GM19351 (cell line): ENCODE results near the gene PAPSS2.
"Not testable (repeated sequence)": the region's sequence is repeated elsewhere in the genome, so short reads cannot be mapped to it uniquely, and the experiment has no call there.

Experiments
- ATAC-seq: cut with Tn5 transposase; IDR thresholded peaks from one replicate; pipeline ENCODE4 v1.9.1; 2021; ENCODE audit warnings: mild to moderate bottlenecking, moderate library complexity; ENCODE audit not compliant: unreplicated experiment

The PAPSS2 gene

DNA sequence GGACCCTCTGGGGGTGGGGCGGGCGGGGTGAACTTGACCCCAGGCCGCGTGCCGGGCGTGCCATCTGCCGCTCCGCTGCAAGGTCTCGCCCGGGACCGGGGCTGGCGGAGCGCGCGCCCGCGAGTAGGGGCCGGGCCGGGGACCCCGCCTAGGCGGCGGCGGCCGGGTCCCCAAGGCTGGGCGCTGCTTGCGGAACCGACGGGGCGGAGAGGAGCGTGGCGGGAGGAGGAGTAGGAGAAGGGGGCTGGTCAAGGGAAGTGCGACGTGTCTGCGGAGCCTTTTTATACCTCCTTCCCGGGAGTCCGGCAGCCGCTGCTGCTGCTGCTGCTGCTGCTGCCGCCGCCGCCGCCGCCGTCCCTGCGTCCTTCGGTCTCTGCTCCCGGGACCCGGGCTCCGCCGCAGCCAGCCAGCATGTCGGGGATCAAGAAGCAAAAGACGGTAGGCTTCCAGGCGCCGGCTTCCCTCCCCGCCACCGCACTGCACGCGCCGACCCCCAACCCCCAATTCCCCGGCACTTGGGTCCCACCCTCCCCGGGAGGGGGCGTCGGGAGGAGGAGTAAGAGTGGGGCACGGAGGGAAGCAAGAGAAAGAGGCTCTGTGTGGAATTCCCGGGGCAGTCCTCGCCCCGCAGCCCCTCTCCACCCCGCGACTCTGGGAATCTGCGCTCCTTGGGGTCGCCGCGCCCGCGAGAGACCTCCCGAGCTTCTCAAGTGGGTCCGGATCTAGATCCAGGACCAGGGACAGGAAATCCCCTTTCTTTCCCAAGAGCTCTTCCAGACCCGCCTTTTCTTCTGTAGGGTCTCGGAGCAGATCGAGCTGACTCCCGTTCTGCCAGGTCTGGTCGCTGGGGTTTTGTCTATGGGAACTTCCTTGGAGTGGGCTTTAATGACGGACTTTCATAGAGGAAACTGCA is at the start of gene PAPSS2:
Gene PAPSS2, plus strand, starts transcription at position 308 of the 913 bp plus-strand sequence. Its CDS starts 104 bp downstream, at position 412.
- ATAC-seq: no peak

DNA sequence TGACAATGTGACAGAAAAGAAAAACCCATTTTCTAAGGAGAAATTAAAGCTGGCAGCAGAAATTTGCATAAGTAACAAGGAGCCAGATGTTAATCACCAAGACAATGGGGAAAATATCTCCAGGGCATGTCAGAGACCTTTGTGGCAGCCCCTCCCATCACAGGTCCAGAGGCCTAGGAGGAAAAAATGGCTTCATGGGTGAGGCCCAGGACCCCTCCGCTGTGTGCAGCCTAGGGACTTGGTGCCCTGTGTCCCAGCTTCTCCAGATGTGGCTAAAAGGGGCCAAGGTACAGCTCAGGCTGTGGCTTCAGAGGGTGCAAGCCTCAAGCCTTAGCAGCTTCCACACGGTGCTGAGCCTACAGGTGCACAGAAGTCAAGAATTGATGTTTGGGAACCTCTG is 48.3 kb upstream of the PAPSS2 start:
- not testable (repeated sequence) for ATAC-seq

DNA sequence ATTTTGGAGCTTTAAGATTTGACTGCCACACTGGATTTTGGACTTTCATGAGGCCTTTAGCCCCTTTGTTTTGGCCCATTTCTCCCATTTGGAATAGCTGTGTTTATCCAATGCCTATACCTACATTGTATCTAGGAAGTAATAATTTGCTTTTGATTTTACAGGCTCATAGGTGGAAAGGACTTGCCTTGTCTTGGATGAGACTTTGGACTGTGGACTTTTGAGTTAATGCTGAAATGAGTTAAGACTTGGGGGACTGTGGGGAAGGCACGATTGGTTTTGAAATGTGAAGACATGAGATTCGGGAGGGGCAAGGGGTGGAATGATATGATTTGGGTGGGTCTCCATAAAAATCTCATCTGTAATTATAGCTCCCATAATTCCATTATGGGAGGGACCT is 47.6 kb upstream of the PAPSS2 start:
- no peak for ATAC-seq

DNA sequence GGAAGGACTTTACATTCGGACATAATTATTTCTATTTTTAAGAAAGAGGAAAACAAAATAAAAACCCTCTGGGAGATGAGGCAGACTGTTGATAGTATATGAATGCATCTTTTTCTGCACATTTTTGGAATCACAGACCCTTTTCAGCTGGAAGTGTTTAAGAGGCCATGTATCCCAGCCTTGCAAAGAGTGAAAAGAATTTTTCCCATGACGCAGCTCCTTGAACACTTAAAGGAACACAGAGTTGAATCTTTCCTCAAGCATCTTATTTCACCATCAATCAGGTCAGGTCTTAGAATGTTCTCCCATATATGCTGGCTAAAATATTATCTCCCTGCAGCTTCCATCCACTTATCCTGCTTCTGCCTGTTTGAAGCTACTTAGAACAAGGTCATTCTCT is 45.9 kb upstream of the PAPSS2 start:
- ATAC-seq: no peak

DNA sequence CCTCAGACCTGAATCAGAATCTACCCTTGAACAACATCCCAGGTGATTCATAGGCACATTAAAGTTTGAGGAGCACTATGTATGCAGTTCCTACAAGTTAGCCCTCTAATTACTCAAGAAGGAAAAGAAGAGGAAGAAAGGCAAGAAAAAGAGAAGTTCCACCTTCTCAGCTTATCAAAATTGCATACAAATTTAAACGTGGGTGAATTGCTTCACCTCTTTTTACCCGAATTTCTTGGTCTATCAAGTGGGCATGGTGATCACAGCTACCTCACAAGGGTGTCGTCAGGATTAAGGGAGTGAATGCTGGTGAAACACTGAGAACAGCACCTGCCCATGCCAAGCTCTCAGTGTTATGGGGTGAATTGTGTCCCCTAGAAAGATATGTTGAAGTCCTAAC is 43.8 kb upstream of the PAPSS2 start:
- ATAC-seq: no peak

DNA sequence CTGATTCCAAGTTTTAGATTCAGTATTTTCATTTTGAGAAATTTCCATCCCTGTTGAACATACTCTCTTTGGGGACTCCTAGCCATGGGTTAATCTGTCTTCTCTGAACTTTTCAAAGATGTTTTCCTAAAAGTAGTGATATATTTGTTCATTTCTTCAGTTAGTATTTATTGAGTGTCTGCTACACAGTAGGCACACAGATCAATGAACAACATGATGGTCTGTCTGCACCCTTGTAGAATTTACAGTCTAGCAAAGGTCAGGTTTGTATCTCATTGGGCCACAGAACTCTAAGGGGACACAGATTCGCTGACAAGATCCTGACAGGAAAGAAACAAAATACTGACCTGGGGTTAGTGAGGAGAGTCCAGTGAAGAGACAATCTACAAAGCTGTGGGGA is 42.2 kb upstream of the PAPSS2 start:
- ATAC-seq: no peak

DNA sequence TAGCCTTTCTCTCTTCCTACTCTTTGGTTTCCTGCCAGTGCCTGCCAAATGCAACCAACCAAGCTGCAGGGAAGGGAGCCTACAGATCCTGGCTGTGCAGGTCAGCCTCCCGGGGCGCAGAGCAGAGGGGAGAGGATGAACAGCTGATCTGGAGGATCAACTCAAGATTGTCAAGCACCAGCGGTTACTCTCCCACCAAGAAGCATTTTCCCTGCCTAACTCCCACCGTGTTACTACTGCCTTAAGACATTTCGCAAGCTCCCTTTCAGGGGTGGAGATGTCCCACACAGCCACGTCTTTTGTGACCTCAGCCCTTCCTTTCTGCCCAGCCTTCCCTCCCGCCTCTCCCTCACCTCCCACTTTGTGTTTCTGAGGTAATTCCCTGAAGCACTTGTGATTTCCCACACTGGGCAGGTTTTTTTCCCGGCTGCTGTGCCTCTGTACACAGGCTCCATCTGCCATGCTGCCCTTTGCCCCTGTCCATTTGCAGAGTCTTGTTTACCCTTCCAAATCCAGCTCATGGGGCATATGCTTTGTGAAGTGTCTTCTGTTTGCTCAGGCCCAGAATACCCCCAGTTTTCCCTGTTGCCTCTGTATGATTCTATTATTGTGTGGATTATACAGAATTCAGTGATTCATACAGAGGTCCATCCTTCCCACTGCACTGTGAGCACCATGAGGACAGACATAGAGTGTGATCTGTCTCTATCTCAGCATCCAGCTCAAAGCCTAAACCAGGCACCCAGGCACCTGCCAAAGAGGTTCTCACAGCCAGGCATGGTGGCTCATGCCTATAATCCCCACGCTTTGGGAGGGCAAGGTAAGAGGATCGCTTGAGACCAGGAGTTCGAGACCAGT is 40.9 kb upstream of the PAPSS2 start:
- ATAC-seq: no peak

DNA sequence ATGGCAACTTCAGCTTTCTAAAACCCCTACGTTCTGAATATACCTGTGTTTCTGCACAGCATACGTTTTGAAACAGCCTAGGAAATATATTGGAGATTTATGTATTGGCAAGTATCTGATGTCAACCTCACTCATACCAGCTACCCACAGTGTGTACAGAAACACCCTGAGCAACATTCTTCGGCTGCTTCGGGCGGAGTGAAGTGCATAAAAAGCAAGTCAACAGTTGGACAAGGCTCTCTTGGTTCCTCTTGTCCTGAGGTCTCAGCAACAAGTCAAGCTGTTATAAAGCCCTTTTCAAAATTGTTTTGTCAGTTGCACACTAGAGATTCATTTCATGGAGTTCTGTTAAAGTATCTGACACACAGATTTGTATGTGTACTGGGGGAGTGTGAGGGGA is 40.0 kb upstream of the PAPSS2 start:
- ATAC-seq: no peak

DNA sequence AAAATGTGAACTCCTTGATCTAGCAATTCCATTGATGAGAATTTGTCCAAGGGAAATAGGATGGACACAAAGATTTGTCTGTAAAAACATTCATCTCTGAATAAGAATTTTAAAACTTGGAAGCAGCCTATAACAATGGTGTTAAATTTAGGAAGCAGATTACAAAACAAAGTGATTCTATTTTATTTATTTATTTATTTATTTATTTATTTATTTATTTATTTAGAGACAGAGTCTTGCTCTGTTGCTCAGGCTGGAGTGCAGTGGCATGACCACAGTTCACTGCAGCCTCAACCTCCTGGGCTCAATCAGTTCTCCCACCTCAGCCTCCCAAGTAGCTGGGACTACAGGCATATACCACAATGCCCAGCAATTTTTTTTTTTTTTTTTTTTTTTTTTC is 38.2 kb upstream of the PAPSS2 start:
- not testable (repeated sequence) for ATAC-seq

DNA sequence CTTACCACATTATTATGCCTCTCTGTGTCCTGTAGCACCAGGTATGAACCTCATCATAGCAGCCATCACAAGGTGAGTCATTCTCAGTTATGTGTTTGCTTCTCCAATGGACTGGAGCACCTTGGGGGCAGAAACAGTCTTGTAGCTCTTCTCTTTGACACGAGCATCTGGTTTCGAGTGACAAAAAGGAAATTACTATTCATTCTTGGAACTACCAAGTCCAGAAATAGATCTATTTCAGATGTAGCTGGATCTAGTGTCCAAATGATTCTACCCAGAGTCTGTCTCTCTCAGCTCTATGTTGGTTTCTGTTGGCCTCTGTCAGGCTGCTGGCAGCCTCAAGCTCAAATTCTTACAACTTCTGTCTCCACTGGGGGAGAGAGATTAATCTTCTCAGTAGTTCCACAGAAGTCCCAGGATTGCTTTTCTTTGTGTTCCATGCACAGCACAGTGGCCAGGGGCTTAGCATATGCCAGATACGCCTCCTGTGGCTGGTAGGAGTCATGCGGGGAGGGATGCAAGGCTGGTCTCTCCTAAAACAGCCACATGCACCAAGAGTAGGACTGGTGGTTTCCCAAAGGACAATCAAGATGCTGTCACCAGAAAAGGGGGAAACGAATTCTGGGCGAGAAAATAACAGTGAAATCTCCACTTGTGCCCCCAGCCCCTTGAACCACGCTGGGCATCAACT is 37.2 kb upstream of the PAPSS2 start:
- peak; percentile 72 for ATAC-seq

DNA sequence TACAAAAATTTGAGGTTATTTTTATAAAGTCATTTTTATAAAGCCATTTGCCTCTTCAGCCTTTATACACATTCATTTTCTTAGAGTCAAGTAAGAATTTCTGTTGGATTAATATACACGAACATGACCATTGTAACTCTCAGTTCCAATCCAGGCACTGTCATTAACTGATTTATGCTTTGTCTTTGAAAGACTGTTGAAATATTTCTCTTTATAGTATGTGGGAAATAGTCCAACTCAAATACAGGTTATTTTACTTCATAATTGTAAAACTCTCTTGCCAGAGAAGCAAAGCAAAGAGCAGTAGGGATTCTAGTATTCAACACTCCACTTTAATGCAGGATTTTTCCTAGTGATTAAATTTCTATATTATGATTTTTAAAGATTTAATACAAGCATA is 36.5 kb upstream of the PAPSS2 start:
- no peak for ATAC-seq

DNA sequence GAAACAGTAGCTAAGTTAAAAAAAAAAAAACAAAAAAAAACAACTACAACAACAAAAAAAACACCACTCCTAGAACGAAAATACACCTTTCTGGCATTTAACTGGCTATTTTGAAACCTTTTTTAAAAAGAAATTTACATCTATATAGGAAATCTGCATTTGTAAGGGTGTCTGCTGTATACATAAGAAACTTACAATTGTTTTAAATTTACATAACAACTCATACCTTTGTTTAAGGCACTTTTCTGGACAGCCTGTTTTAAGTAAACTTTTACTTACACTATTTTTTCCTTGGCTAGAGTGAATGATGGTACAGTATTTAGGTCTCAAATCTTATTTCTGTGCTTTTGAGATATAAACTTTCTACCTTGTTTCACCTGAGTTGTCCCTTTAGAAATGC is 34.0 kb upstream of the PAPSS2 start:
- ATAC-seq: no peak

DNA sequence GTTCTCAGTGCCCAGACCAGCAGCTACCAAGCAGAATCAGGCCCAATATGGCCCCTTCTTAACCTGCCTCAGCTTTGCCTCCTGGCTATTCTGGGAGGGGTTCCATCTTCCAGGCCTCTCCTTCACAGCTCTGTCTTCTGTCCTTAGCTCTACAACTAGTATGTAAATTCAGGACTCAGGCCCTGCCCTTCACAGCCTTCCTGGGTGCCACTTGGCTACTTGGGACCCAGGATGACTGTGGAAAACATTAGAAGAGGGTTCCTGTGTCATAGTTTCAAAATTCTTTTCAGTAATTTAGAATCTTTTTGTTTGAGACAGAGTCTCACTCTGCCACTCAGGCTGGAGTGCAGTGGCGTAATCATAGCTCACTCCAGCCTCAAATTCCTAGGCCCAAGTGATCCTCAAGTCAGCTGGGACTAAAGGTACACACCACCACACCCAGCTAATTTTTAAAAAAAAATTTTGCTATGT is 33.2 kb upstream of the PAPSS2 start:
- ATAC-seq: no peak

DNA sequence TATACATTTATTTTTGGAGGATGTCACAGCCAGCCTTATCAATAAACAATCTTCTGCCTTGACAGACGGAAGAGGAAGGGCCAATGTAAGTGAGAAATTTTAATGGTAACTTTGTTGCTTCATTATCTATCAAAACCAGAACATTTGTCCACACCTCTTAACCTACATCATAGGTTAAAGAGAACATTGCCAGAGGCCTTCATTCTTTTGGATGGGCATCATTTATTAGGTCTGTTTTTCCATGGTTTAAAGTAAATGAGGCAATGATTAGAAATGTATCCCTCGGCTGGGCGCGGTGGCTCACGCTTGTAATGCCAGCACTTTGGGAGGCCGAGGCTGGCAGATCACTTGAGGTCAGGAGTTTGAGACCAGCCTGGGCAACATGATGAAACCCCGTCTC is 29.5 kb upstream of the PAPSS2 start:
- no peak for ATAC-seq

DNA sequence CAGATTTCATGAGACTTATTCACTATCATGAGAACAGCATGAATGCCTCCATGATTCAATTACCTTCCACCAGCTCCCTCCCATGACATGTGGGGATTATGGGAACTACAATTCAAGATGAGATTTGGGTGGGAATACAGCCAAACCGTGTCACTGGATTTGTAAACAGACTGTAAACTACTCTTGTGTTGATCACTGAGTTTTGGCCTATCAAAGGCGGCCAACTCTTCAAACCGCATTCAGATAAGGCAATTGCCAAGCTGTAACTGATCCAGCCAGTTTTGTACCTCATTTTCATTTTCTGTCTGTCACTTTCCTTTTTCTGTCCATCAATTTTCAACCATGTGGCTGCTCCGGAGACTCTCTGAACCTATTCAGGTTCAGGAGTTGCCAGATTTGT is 27.2 kb upstream of the PAPSS2 start:
- no peak for ATAC-seq

DNA sequence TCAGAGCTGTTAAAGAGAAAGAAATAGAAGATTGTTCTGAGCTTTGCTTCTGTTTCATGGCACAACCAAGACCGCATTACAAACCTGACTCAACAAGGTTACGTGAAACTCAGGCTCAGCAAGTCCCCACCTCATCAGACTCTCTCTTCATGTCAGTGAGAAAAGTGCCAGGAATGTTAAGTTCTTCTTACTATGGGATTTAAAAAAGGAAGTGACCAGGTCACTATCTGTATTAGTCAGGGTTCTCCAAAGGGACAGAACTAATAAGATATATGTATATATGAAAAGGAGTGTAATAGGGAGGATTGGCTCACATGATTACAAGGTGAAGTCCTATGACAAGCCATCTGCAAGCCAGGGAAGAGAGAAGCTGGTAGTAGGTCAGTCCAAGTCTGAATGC is 25.4 kb upstream of the PAPSS2 start:
- no peak for ATAC-seq

DNA sequence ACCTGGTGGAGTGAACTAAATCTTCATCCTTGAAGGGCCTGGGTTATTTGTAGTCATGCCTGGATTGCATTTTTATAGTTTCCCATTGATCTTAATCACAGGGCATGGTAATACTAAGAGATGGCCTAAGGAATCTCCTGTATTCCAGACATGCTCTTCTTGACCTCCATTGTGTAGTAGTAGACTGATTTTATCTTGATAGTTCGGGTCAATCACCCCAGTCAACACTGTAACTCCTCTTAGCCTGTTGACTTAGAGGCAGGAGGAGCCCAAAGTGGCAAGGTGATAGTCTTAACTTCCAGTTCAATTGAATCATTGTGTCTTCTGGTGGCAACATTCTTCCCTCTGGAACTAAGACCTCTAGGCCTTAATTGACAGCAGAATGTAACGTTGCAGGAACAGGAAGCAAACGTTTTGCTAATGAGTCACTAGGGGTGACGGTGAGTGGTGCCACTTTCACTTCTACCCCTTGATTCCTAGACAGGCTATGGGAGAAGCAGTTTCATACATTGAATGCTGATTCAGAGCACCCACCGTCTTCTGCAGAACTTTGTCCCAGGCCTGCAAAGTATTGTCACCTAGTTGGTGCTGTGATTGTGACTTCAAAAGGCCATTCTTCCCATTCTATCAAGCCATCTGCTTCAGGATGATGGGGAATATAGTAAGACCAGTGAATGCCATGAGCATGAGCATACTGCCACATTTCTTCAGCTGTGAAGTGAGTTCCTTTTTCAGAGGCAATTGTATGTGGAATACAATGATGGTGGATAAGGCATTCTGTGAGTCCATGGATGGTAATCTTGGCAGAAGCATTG is 24.0 kb upstream of the PAPSS2 start:
- ATAC-seq: no peak

DNA sequence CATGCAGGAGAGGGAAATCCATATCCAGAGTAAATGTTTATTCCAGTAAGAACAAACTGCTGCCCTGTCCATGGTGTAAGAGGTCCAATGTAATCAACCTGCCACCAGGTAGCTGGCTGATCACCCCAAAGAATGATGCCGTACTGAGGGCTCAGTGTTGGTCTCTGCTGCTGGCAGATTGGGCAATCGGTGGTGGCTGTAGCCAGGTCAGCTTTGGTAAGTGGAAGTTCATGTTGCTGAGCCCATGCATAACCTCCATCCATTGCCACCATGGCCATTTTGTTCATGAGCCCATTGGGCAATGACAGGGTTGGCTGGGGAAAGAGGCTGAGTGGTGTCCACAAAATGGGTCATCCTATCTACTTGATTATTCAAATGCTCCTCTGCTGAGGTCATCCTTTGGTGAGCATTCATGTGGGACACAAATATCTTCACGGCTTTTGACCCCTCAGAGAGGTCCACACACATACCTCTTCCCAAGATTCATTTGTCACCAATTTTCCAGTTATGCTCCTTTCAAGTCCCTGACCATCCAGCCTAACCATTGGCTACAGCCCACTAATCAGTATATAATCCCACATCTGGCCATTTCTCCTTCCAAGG is 23.3 kb upstream of the PAPSS2 start:
- no peak for ATAC-seq

DNA sequence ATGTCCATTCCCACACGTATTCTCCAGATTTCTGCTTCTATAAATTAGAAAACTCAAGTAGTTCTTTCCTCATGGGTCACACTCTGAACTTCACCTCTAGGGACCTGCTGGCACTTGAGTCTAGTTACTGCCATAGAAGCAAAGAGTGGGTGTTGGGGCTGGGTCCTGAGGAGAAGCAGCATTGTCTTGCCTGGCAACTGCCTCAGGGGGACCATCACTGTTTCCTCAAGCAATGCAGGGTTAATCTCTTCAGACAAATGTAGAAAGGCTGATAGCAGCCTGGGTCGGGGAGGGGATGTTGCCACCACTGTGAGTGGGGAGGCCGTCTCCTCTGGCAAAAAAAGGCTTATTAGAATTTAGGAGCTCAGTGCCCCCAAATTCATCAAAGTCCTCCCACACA is 20.2 kb upstream of the PAPSS2 start:
- no peak for ATAC-seq

DNA sequence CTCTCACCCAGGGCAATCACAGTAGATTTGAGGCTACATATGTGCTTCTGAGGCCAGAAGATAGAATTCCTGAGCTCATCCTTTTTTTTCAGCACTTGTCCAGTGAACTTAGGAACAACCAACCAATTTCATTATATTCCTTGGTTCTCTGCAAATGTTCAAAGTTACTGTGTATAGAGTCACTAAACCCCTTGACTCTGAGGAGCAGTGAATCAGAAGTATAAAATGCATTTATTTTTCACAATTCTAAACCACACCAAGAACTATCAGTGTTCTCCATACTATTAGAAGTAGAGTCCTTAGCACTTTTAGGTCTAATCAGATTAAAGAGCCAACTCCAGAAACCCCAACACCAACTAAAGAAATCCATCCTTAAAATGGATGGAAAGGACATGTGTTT is 19.6 kb upstream of the PAPSS2 start:
- no peak for ATAC-seq
